ENCODE data around the gene MDM1.

MDM1 gene, protein sequence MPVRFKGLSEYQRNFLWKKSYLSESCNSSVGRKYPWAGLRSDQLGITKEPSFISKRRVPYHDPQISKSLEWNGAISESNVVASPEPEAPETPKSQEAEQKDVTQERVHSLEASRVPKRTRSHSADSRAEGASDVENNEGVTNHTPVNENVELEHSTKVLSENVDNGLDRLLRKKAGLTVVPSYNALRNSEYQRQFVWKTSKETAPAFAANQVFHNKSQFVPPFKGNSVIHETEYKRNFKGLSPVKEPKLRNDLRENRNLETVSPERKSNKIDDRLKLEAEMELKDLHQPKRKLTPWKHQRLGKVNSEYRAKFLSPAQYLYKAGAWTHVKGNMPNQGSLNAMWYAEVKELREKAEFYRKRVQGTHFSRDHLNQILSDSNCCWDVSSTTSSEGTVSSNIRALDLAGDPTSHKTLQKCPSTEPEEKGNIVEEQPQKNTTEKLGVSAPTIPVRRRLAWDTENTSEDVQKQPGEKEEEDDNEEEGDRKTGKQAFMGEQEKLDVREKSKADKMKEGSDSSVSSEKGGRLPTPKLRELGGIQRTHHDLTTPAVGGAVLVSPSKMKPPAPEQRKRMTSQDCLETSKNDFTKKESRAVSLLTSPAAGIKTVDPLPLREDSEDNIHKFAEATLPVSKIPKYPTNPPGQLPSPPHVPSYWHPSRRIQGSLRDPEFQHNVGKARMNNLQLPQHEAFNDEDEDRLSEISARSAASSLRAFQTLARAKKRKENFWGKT

DNA sequence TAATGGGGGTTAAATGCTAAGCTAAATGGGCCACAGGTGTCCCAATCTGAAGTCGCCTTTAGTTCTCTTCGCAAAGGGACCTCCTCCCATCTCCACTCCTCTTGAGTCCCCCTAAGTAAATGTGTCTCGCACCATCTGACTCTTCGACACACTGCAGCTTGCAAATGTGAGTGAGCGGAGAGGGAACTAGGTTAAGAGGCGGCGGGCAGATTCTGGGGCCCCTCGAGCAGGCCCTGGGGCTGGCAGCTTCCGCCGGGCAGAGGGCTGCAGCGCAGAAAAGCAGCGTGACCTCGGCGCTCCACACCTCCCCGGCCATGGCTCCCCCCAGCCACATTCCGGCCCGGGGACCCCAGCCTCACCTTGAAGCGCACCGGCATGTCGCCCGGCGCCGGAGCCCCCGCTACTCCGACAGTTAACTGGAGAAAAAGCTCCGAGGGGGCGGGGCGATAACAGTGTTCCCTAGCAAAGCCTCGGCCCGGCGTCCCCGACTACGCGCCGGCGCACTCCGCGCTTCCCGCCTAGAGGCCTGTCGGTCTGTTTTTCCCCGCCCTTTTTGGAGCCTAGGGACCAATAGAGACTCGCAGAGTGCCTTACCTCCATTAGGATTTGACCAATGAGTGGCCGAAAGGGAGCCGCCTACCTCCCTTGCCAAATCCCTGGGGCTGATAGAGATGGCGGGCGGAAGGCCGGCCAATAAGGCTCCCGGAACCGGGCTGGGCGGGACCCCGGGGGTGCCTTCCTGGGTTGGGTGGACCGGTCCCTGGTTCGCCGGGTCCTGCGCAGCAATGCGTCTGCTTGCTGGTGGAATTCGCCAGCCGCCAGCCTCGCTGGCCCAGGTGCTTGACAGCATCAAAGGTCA lies at the start of gene MDM1:
Gene MDM1, minus strand, starts transcription at position 494 of the 859 bp plus-strand sequence. Its CDS starts 117 bp downstream, at position 377.
- peak; percentile 97 for DNase-seq

DNA sequence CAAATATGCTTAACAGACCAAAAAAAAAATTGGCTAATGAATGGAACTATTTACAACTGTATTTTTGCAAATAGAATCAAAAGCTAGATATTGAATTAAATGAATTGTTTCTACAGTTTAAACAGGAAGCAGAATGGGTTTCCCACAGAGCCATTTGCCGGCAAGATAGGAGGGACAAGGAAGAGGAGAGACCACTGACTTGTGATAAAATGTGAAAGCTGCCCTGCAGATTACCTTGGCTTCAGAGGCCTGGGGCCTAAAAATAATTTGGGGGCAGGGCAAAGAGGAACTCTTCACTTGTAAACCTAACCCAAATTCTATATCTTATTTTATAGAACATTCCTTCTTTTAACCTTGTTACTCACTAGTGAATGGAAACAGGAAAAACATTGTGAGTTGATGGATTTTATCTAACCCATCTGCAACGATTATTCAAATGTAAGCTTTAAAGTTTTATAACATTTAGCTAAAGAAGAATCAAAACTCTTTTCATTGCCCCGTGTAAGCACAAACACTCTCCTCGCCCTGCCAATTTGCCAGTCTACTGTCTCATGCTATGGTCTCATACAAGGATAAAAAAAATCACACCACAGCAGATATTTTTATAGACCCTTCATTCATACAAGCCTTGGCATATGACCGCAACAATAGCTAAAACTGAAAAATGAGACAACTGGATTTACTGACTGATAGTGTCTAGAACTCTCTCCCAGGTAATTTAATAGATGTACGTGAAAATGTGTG lies 49.5 kb upstream of the MDM1 start:
- no peak for DNase-seq

GRCh38 chr12:68378872-68379606 lies 46.9 kb upstream of the MDM1 start:
- DNase-seq = no peak

DNA sequence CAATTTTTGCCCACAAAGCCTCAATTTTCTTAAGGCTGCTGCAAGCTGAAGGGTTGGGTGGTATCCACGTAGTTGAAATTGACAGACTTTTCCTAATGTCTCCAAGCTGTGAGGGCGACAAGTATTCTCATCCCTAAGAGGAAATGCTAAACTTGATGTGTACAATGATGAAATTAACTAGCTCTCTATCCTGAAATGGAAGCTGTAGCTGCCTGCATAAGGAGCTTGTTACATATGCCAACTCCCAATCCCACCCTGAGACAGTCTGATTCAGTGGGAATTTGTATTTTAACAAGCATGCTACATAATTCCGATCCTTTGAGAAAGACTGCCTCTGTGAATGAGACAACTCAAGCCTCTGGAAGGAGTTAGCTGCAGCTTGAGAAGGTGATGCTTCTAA lies 45.7 kb upstream of the MDM1 start:
- no peak for DNase-seq

GRCh38 chr12:68376901-68377300 lies 44.7 kb upstream of the MDM1 start:
- no peak for DNase-seq

GRCh38 chr12:68375756-68376695 lies 43.9 kb upstream of the MDM1 start:
- DNase-seq = no peak

DNA sequence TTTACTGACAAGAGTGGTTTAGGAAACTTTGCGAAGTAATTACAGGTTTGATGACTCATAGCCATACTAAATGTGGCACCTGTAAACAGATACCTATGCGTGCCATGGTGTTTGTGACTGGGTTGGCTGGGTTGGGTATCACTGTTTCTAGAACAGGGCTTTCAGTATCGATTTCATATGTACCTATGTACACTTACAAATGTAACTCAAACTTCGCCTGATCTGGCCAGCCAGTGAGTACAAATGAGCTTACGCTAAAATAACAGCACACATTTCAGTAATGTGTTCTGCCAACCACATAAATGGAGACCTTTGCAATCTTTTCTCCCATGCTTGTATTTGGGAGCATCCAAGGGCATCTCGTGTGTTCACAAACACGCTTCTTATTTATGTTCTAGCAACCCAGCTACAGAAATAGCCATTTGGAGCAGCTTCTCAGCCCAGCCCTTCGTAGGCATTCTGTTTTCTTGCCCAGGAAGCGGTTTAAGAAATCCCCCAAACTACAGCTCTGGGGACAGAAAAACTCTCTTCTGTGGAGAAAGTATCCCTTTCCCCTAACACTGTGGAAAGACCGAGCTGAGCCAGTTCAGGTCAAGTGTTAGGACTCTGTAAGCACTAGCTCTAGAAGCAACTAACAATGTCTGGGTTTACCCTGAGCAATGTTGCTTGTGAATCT lies 42.3 kb upstream of the MDM1 start:
- no peak for DNase-seq

GRCh38 chr12:68370667-68371066 lies 38.5 kb upstream of the MDM1 start:
- no peak for DNase-seq

- no peak for DNase-seq
These were observed 37.9 kb upstream of the MDM1 start for GRCh38 chr12:68370006-68370590.

DNA sequence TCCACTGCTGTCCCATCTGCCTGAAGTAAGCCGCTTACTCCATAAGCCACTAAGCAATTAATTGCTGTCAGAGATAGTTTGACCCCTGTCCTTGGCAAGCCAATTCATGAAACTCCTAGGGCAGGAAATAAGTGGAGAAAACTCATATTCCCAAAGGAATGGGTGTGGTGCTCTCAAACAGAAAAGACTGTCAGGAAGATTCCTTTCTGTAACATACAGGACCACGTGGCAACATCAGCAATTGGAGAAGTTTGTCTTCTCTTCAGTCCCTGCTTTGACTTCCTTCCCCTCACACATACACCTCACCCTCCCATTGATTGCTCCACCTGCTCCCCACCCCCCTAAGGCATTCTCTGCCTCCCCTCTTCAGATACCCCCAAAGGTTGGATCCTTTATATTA lies 36.2 kb upstream of the MDM1 start:
- no peak for DNase-seq

GRCh38 chr12:68367903-68368302 lies 35.7 kb upstream of the MDM1 start:
- no peak for DNase-seq

DNA sequence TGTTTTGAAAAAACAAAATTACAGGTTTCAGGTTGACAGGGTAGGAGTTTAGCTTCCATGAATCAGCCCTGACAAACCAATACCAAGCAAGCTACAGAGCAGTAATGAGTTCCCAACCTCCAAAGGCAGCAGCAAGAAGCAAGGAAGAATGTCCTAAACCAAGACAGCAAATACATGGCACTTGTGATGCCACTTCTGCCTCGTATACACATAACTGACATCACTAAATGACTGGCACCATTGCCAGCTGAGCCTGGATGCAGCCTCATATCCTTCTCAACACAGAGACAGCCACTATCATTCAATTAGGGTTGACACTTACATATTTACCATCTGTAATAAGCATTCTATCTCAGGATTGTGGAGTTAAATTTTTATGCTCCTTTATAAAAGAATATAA lies 35.0 kb upstream of the MDM1 start:
- DNase-seq = no peak

GRCh38 chr12:68364893-68365725 lies 32.9 kb upstream of the MDM1 start:
- DNase-seq = no peak

DNA sequence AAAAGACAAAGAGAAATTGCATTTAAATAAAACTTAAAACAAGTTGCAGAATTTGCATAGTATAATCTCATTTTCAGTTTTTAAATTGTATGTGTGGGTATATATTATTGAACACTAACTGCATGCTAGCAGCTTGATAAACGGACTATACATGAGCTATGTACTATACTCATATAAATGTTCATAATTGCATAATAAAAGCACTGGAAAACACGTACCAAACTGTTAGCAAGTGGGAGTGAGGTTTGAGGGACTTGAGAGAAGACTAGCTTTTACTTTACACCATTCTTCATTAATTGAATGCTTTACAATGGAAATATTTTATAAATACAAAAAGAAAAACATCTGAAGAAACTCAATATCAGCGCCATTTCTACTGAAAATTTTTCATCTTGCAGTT lies 32.2 kb upstream of the MDM1 start:
- no peak for DNase-seq

GRCh38 chr12:68361953-68362352 lies 29.8 kb upstream of the MDM1 start:
- no peak for DNase-seq

DNA sequence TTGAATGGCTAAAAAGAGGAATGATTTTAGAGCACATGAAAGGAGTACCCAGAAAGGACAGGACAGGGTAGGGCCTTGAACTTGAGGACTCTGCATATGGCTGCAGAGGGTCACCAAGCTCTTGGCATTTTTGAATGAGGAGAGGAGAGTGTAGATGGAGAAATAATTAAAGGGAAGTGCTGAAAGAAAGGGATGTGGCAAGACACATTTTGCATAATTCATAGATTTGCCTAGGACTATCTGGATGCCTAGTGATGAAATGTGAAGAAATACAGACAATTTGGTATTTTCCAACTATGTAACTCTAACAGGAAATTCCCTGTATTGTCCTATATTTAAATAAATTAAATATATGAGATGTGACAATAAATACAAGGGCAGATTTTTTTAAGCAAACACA lies 27.5 kb upstream of the MDM1 start:
- DNase-seq = no peak

DNA sequence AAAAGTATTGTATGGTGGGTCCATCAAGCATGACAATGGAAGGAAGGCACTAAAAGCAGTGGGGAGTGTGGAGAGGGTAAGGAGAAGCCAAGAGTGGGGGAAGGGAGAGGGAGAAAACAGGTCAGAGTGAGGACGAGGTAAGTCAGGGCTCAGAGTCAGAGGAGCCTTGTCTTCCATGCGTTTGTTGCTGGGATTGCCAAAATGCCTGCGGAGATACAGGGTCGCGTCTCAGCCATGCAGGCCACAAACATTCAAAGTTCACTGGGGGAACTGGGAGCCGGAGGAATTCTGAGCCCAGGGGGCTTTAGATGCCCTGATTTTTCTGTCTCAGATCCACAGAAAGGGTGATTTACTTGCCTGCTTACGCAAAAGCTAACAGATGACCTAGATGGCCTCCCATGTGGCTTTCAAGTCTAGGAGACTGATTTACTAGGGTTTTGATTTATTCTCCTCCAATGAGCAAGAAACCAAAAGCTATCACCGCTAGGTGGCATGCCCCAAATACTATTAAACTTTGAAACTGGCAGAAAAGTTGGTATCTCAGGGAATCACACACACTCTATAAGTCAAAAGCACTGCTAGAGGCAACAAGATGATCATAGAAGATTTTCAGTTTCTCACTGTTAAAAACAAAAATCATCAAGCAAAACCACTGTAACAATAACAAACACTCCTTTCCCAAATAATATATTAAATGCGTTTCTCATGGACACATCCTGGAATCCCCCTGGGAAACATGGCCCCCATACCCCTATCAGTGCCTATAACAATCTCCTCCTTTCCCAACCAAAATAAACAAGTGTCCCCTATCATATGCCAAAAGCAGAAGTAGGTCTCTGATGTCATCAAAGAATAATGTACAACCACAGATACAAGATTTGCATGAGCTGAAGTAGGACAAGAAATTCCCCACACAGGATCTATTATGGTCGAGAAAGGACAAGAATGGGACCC lies 26.6 kb upstream of the MDM1 start:
- DNase-seq = no peak

DNA sequence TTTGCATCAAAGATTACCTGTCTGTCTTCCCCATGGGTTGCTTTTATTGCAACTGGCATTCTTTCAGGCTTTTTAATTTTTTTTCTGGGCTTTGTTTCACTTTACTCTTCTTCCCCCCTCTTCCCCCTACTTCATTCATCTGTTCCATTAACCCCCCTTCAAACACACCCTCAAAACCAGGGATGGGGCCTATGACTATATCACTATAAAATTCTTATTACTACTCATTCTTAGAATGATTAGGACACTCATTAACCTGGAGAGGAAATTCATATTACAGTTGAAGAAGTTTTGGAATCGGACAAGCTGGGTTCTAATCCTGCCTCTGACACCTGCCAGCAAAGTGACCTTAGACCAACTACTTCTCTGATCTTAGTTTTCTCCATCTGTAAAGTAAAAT lies 24.8 kb upstream of the MDM1 start:
- no peak for DNase-seq
